GM08714 (cell line): ENCODE results near the gene BMP8B.
"Not testable (repeated sequence)": the region's sequence is repeated elsewhere in the genome, so short reads cannot be mapped to it uniquely, and the experiment has no call there.

ENCODE experiments used
- H3K4me3 ChIP-seq: fragments of 200-500 bp; sonication (Bioruptor generic); 2 replicates; pipeline ENCODE4 v1.5.1; 2014; ENCODE audit warnings: mild to moderate bottlenecking, low read length, inconsistent platforms
- ZNF274 ChIP-seq: IDR thresholded peaks from 2 replicates; pipeline ENCODE4 v1.6.1; 2012; ENCODE audit warnings: mild to moderate bottlenecking, low read depth, low read length

Gene BMP8B

DNA sequence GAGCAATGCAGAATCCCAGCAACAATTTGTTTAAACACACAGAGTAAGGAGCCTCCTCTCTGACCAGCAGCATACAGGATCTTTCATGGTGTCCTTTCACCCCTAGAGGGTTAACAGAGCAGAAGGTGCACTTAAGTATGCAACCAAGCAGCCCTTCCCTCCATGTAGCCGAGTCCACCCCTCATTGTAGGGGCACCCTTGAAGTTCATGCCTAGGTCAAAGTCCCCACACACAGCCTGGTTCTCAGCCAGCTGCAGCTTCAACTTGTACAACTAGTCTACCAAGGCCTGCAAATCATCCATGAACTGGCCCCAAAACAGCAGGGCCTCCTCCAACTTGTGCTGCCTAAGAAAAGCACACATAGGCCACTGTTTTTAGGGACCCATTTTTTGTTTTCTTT lies 7.0 kb upstream of the BMP8B start:
- H3K4me3 ChIP-seq: no peak overlapping the region
- TF ChIP-seq ZNF274: no peak

DNA sequence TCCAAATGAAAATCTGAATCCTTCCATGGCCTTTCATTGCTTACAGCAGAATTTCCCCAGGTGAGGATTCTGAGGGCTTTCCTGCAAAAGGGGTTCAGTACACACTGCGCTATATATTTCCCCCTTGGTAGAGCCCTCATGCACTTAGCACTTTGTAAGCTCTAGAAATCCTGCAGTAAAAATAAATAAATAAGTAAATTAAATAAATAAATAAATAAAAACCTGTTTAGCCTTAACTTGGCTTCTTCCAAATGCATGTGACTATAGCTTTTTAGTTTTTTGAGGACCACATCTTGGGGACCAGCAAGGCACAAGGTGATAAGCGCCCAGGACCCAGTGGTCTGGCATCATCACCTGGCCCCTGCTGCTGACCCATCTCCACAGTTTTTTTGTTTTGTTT lies 3.2 kb upstream of the BMP8B start:
- TF ChIP-seq ZNF274: no peak
- H3K4me3 ChIP-seq: no peak overlapping the region

DNA sequence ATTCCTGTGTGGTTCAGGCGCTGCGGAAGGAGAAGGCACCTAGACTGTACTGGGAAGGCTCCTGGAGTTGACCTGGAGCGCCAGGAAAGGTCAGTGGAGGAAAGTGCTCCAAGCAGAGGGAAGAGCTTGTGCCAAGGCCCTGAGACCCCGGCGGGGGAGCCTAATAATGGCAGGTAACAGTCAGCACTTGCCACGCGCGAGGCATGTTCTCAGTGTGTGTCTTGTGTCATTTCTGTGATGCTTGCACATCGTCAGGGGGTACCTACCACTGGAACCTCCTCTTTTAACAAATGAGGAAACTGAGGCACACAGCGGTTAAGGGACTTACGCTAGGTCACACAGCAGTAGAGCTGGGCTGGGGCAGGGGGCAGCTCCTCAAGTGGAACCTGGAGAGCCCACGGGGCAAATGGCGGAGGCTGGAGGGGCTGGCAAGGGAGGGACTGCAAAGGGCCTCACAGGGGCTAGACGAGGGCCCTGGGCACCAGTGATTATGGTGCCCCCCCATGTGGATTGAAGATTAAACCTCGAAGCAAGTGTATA lies 976 bp upstream of the BMP8B start:
- TF ChIP-seq ZNF274: no peak
- peak overlapping the region; percentile 33; the same call in 1 of the 2 replicates for H3K4me3 ChIP-seq

DNA sequence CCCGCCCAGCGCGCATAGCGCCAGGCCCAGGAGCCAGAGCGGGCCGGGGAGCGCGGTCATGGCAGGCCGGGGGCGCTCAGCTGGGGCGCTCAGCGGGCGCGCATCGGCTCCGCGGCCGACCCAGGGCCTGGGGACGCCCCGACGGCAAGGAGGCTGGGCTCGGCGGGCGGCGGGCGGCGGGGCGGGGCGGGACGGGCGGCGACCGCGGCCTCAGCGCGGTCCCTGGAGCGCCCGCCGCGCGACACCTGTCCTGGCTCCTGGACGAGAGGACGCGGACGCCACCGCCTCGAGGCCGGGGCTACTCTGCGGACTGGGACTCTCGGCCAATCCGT lies 273 bp downstream of the BMP8B start:
- H3K4me3 ChIP-seq: peak overlapping the region; percentile 33; the same call in 1 of the 2 replicates
- TF ChIP-seq ZNF274: no peak

DNA sequence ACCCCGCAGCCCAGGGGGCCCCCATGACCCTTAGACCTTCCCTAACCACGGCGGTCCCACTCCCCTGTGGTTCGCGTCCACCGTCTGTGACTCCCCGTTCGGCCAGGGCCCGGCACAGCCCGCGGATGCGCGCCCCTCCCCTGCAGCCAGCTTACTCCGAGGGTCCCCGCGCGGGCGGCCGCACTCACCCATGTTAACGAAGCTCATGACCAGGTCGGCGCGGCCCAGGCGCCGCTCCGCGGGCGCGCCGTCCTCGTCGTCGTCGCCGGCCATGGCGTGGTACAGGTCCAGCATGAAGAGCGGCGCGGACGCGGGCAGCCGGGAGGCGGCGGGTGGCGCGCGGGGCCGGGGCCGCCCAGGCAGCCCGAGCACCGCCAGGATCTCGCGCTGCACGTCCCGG lies 701 bp downstream of the BMP8B start:
- H3K4me3 ChIP-seq: peak overlapping the region; percentile 33; the same call in 1 of the 2 replicates

DNA sequence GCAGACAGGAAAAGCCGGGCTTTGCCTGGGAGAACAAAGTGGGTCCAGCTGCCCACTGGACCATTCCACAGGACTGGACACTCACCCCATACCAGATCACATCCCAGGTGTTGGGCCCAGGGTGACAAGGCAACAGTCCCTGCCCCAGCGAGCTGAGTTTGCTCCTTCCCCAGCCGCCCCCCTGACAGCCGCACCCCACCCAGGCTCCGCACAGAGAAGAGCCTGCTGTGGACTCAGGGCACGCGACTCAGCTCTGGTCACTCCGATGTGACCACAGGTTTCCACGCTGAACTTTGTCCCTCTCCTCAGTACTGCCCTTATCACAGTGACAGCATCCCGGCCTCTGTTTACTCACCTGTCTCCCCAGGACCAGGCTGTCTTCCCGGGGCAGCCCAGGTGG lies 1.2 kb downstream of the BMP8B start:
- H3K4me3 ChIP-seq: no peak overlapping the region; the same call in 1 of the 2 replicates
- TF ChIP-seq ZNF274: no peak

DNA sequence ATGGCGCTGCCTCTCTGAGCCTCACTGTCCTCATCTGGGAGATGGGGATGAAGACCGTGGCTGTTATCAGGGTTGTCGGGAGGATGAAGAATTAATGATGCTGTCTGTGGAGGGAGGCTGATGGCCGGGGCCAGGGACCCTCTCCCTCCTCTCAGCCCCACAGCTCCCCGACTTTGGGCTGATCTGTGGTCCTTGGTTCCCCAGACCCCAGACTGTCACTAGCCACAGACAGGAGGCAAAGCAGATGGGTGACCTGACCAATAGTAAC lies 1.6 kb downstream of the BMP8B start:
- H3K4me3 ChIP-seq: not testable (repeated sequence)

DNA sequence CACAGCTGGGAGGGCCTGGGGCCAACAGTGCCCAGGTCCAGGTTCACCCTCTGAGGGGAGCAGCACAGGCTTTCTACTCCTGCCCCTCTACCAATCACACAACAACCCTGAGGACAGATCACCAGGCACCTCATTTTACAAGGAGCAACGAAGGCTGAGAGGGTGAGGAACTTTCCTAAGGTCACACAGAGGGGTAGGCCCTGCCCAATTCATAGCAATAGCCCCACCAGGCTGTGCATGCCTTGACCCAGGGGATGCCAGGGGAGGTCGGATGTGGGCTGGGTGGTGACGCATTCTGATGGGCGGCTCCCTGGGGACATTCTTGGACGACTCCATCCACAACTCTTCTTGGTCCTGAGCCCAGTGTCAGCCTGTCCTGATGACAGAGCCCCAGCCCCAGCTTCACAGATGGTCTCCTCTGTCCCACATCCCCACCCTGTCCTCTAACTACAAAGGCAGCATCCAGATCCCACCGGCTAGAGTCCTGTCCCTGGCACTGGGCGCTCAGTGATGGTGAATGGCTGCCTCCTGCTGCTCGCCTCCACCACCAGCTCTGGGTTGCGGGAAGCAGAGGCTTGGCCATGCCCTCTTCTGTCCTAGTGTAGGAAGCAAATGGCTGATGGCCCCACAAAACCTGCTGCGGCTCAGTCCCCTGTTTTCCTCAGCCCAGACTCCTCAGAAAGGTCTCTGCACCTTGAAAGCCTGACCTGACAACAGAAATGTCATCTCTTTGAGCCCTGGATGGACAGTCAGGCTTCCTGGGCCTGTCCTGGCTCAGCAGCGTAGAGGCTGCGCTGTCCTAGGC lies 2.2 kb downstream of the BMP8B start:
- H3K4me3 ChIP-seq: not testable (repeated sequence)

DNA sequence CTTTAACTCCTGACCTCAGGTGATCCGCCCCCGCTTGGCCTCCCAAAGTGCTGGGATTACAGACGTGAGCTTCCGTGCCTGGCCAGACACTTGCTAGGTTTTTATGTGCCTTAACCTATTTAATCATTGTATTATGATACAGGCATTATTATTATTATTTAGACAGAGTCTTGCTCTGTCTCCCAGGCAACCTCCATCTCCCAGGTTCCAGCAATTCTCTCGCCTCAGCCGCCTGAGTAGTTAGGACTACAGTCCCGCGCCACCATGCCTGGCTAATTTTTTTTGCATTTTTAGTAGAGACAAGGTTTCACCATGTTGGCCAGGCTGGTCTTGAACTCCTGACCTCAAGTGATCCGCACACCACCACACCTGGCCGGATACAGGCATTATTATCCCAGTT lies 6.0 kb downstream of the BMP8B start:
- not testable (repeated sequence) for H3K4me3 ChIP-seq

DNA sequence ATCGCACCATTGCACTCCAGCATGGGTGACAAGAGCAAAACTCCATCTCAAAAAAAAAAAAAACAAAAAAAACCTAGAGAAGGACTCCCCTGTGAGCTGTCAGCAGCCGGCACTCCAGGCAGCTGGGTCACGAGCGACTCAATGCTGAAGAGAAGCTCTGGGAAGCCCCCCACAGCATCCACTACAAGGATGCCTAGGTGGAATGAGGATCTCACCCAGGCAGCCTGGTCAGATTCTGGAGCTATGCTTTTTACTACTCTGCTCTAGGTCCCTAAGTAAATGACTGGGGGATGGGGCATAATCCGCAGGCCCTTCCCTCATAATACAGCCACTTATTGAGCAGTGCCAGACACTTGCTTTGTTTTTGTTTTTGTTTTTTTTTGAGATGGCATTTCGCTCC lies 6.6 kb downstream of the BMP8B start:
- no peak overlapping the region for H3K4me3 ChIP-seq
- TF ChIP-seq ZNF274: no peak

DNA sequence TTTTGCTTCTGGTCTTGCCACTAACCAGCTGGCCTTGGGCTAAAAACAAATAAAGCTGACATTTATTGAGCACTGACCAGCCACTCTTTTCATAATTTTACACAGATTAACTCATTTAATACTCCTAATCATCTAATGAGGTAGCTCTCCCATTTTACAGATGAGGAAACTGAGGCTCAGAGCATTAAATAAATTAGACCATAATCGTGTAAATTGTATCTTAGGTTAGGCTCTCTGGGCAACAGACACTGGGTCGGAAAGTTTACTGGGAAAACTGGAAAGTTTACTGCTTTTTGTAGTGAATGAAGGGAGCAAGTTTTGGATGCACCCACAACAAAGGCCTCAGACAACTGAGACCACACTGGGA lies 7.3 kb downstream of the BMP8B start:
- TF ChIP-seq ZNF274: no peak

DNA sequence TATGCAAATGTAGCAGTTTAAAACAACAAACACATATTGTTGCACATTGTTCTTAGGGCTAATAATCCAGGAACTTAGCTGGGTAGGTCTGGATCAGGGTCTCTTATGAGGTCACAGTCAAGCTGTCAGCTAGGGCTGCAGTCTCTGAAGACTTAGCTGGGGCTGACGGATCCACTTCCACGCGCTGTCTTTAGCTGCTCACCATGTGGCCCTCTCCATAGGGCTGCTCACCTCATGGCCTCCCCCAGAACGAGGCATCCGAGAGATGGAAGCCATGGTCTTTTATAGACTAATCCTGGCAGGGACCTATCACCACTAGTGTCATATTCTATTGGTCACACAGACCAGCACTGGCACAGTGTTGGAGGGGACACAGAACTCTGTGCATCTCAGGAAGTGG lies 8.8 kb downstream of the BMP8B start:
- TF ChIP-seq ZNF274: no peak

More for the DNA sequence above, 7.3 kb downstream of the BMP8B start:
- no peak overlapping the region for H3K4me3 ChIP-seq

DNA sequence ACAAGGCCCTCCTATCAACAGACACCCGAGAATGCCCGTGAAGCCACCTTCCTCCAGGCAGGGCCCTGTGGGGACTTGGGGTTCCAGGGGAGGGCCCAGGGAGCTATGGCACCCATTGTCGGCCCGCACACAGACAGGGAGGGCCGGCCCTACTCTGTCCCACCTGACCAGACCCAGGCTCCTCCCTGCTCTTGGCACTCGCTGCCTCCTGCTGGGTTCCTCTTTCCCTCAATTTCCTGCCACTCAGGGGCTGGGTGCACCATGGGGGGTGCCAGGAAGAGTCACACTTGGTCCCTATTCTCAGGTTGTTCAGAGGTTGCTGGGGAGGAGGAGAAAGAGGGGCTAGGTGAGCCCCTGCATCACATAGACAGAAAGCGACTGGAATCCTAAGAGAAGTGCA lies 9.5 kb downstream of the BMP8B start:
- no peak for TF ChIP-seq ZNF274

More for the DNA sequence above, 8.8 kb downstream of the BMP8B start:
- no peak overlapping the region for H3K4me3 ChIP-seq

DNA sequence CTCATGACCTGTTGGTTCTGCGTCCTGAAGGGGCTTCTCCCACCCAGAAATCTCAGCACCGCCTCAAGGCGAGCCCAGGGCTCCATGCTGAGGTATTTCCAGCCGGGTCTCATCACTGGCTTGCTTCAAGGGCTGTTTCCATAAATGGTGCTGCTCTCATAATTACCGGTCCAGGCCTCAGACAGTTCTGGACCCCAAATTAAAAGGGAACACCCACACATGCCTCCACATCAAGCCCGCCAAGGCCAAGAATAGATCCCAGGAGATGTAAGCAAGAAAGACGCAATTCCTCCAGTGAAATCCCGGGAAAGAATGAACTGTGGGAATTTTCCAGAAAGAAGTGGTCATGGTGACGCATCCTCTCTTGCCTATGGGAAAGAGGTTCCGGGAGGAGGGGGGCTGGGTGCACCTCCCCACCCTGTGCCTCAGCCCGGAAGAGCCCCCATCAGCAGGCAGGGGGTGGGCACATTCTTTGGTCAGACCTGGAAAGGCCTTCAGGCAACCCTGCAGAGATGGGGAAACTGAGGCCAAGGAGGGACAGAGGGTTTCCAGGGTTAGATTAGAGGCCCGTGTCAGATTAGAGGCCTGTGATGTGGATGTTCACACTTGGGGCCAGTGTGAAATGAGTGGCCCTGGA lies 10.1 kb downstream of the BMP8B start:
- H3K4me3 ChIP-seq: not testable (repeated sequence)

More for the DNA sequence above, 9.5 kb downstream of the BMP8B start:
- H3K4me3 ChIP-seq: no peak overlapping the region

DNA sequence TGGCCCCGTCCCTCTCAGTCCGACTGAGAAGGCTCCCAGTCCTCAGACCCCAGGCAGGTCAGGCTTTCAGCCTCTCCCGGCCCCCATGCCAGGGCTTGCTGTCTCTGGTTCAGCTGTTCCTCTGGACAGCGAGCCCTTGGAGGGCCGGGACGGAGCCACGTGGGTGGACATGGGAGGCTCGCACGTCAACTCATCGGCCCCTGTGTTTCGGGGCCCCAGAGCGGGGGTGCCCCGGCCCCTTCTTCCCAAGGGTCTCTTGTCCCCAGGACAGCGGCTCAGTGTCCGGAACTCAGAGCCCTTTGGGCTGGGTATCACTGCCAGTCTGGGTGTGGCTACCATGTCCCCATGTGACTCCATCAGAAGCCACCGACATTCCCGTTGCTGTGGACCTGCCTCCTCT lies 10.8 kb downstream of the BMP8B start:
- H3K4me3 ChIP-seq: not testable (repeated sequence)

DNA sequence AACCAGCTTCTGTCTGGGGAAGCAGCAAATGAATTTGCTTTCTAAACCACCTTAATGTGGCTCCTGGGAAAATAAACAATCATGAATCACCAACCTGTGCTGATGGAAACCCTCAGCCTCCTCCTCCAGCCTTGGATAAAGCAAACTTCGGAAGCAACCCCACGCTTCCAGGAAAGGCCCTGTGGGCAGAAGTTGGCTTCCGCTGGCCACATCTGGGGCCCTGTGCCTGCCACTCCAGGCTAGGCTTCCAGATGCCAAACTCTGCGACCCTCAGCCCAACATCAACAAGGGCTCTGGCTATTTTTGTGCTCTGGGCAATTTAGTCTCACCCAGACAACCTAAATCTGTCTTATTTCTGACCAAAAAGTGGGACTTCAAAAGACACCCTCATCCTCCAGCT lies 11.4 kb downstream of the BMP8B start:
- TF ChIP-seq ZNF274: no peak
- no peak overlapping the region for H3K4me3 ChIP-seq
